T-helper 1 cell treated with Interleukin-12 subunit alpha and Interleukin-12 subunit beta and Interleukin-4 antibody, amounts not matched to agents 30 ng/mL and 1 ng/mL, for 36 hours (primary cell): ENCODE measurements around the gene USP17L30. TPM values are rescaled to one million over a fixed set of nuclear protein-coding genes. Genes with fewer than 3 reads are reported as not detected.
"Not testable (repeated sequence)": the region's sequence is repeated elsewhere in the genome, so short reads cannot be mapped to it uniquely, and the experiment has no call there.

ENCODE experiments used
- intact Hi-C: fragments of 100-400 bp; cut with micrococcal nuclease; formaldehyde crosslinking; loops from one replicate; pipeline ENCODE4 v1.15.1; 2024
- total RNA-seq: library from RNA; stranded (reverse); gene quantifications from 2 replicates; pipeline ENCODE4 v1.2.3, GENCODE V29; 2022

The USP17L30 gene, protein sequence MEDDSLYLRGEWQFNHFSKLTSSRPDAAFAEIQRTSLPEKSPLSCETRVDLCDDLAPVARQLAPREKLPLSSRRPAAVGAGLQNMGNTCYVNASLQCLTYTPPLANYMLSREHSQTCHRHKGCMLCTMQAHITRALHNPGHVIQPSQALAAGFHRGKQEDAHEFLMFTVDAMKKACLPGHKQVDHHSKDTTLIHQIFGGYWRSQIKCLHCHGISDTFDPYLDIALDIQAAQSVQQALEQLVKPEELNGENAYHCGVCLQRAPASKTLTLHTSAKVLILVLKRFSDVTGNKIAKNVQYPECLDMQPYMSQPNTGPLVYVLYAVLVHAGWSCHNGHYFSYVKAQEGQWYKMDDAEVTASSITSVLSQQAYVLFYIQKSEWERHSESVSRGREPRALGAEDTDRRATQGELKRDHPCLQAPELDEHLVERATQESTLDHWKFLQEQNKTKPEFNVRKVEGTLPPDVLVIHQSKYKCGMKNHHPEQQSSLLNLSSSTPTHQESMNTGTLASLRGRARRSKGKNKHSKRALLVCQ
- total RNA-seq: not detected in 2 replicates

GRCh38 chr4:9362829-9363228, at the start of gene USP17L30:
USP17L30 (plus strand) TSS chr4:9363129; CDS start chr4:9363129, 0 bp downstream.
- intact Hi-C loops: not testable (repeated sequence)

DNA sequence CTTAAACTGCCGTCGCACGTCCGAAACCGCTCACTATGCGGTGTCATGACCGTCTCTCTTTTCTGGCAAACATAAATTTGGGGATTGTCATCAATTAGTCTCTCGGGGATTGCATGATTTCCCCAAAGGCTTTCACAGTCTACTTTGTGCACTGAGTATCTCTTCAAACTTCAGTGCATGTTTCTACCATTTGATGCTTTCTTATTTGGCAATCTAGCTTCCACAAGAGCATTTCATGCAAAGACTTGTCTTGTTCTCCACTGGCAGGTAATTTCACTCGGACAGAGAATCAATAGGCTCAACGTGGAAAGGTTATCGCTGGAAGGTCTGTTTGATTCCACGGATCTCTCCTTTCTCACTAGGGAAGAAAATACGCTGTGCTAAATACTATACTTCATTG, 38.7 kb upstream of the USP17L30 start:
- intact Hi-C loops: not testable (repeated sequence)

GRCh38 chr4:9324865-9325264, 38.1 kb upstream of the USP17L30 start, which contains the start of gene USP17L24:
USP17L24 (plus strand) TSS chr4:9325165; CDS start chr4:9325165, 0 bp downstream.
- intact Hi-C loops: not testable (repeated sequence)

GRCh38 chr4:9329611-9330010, 33.3 kb upstream of the USP17L30 start, which contains the start of gene USP17L25:
USP17L25 (plus strand) TSS chr4:9329911; CDS start chr4:9329911, 0 bp downstream.
- intact Hi-C loops: not testable (repeated sequence)

GRCh38 chr4:9334358-9334757, 28.6 kb upstream of the USP17L30 start, which contains the start of gene USP17L26:
USP17L26 (plus strand) TSS chr4:9334658; CDS start chr4:9334658, 0 bp downstream.
- intact Hi-C loops: not testable (repeated sequence)

GRCh38 chr4:9339103-9339502, 23.8 kb upstream of the USP17L30 start, which contains the start of gene USP17L5:
USP17L5 (plus strand) TSS chr4:9339403; CDS start chr4:9339403, 0 bp downstream.
- intact Hi-C loops: not testable (repeated sequence)

- intact Hi-C loops: not testable (repeated sequence)
Measured at GRCh38 chr4:9343848-9344247, 19.1 kb upstream of the USP17L30 start, which contains the start of gene USP17L27. USP17L27 (plus strand) TSS chr4:9344148; CDS start chr4:9344148, 0 bp downstream.

DNA sequence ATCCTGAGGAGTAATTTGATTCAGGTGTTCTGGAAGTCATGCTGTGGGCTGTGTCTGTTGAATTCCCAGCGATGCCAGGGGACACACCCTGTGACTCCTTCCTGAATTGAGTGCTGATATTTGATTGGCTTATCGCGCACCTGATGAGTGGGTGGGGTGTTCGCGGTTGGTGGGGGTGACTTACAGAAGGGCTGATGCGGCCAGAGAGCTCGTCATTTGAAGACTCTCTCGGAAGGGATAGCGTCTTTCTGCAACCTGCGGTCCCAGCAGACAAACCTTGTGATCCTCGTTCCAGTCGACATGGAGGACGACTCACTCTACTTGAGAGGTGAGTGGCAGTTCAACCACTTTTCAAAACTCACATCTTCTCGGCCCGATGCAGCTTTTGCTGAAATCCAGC, 14.3 kb upstream of the USP17L30 start, which contains the start of gene USP17L28:
Gene USP17L28 (plus strand): TSS at position 301 of the 400 bp plus-strand sequence. CDS start 0 bp downstream, at position 301.
- intact Hi-C loops: not testable (repeated sequence)

DNA sequence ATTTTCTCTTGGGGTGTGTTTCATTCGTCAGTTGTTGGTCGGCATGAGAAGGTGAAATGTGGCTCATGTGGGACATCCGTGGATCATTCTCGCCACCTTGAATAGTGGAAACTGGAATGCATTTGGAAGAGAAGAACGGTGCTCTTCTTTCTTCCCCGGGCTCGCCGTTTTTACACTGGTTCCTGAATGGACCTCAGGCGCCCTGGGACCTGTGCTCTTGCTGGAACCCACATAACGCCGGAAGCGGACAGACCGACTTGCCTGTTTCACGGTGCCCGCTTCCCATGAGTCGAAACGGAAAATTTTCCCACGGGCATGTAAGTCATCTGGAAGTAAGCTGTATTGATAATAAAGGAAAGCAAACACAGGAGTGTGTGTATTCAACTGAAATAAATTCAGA, 12.1 kb upstream of the USP17L30 start:
- intact Hi-C loops: not testable (repeated sequence)

DNA sequence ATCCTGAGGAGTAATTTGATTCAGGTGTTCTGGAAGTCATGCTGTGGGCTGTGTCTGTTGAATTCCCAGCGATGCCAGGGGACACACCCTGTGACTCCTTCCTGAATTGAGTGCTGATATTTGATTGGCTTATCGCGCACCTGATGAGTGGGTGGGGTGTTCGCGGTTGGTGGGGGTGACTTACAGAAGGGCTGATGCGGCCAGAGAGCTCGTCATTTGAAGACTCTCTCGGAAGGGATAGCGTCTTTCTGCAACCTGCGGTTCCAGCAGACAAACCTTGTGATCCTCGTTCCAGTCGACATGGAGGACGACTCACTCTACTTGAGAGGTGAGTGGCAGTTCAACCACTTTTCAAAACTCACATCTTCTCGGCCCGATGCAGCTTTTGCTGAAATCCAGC, 9.6 kb upstream of the USP17L30 start, which contains the start of gene USP17L29:
Gene USP17L29 (plus strand): TSS at position 301 of the 400 bp plus-strand sequence. CDS start 0 bp downstream, at position 301.
- intact Hi-C loops: not testable (repeated sequence)

DNA sequence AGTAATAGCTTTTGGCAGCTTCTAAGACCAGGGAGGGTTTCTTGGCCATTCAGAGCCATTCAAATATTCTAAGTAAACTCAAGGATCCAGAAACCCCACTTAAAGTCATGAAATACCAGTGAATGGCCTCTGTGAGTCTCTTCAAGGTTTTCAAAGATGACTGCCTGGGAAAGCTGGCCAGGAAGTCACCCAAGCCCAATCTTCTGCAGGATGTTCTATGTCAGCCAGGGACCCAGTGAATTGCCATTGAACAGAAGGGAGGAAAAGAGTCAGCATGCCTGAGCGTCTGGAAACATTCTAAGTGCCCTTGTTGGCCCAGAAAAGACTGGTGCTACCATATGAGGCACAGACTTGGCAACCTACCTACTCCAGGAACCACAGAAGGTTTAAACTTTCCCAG, 17.0 kb downstream of the USP17L30 start:
- intact Hi-C loops: not testable (repeated sequence)

GRCh38 chr4:9381012-9381534, 18.1 kb downstream of the USP17L30 start:
- intact Hi-C loops: not testable (repeated sequence)

DNA sequence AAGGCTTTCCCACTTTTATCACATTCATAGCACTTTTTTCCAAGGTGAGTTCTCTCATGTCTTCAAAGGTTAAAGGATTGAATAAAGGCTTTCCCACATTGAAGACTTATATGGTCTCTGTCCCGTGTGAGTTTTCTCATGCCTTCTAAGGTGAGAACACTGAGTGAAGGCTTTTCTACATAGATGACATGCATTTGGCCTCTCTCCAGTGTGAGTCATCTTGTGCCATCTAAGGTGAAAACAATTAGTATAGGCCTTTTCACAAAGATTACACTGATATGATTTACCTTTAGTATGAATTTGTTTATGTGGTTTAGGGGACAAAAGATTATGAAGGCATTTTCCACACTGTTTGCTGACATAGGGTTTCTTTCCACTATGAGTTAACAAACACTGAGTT, 21.2 kb downstream of the USP17L30 start:
- intact Hi-C loops: no loop called here

DNA sequence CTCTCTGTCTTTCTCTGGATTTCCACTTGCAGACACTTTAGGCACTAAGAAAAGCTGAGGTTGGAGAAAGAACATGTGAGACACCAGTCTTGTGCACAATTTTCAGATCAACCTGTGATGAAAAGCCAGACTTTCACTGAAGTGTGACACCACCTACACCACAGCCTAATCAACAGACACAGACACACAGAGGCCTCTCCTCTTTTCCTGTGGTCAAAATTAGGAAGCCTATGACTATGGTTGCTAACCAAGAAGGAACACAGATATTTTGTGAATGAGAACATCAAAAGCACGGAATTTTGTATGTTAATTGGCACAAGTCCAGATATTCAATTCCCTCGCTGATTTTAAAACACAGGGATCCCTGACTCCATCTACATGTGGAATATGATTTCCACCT, 26.1 kb downstream of the USP17L30 start:
- intact Hi-C loops: not testable (repeated sequence)

DNA sequence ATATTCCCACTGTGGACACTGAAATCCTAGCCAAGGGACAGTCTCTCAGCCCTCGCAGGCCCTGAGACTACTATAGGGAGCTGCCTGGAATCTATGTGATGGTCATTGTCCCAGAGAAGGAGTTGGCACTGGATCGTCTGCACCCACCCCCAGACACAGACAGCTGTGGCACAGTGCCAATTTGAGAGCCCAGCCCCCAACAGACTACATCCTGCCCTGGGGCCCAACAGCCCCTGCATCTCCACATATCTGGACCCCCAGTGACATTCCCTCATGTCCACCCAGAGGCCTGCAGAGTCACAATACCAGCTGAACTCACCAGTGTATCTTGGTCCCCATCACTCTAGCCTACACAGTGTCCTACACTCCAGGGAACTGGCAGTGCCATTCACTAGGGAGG, 42.8 kb downstream of the USP17L30 start:
- intact Hi-C loops: not testable (repeated sequence)

DNA sequence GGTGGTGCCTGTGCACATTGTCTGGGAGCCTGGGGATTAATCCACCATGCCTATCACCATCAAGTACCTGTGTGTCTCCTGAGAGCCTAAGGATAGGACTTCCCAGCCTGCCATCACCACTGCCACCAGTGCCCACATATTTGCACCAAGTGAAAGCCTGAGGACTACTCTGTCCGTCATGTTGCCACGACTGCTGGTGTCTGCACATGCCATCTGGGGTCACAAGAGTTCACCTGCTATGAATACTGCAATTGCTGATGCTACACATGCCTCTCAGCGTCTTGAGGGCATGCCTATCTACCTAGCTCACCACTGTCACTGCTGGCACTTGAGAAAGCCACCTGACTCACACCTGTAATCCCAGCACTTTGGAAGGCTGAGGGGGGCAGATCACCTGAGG, 43.6 kb downstream of the USP17L30 start:
- intact Hi-C loops: not testable (repeated sequence)

DNA sequence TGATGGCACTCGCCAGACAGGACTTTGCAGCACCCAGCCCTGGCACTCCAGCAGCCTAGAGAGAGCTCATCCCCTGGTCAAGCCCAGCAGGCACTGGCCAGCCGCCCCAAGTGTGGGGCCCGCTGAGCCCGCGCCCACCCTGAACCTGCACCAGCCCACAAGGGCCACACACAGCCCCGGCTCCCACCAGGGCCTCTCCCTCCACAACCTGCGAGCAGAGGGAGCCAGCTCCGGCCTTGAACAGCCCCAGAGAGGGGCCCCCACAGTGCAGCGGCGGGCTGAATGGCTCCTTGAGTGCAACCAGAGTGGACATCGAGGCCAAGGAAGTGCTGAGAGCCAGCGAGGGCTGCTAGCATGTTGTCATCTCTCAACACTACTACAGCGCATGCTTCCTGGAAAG, 46.9 kb downstream of the USP17L30 start:
- intact Hi-C loops: no loop called here
